GM12878 (cell line): ENCODE data around the gene PRTN3. TPM values are rescaled to one million over a fixed set of nuclear protein-coding genes. Genes with fewer than 3 reads are reported as not detected.

Experiments used
- ATAC-seq: fragments of 200-7000 bp; cut with Tn5 transposase; 3 replicates; pipeline ENCODE4 v1.9.1; 2020; ENCODE audit warnings: mild to moderate bottlenecking, moderate library complexity
- BruUV-seq: library from RNA; stranded (reverse); fragments of 400-500 nt; replicated peaks from 2 replicates; lab custom pipeline; 2021; lab: Mats Ljungman, UMichigan
- CTCF ChIA-PET: fragments of 300-600 bp; sonication (Branson Sonifier 250); formaldehyde crosslinking; extraction: SDS; loops from one replicate; lab custom pipeline; 2021; ENCODE audit warnings: inconsistent platforms; lab: Yijun Ruan, JAX
- POLR2A ChIA-PET: fragments of 350-600 bp; formaldehyde crosslinking; extraction: SDS; loops from one replicate; lab custom pipeline; 2021; ENCODE audit warnings: inconsistent platforms; lab: Charles Lee
- RAD21 ChIA-PET: fragments of 300-600 bp; sonication (Branson Sonifier 250); formaldehyde crosslinking; loops from one replicate; lab custom pipeline; 2023; ENCODE audit warnings: antibody characterized with exemption; ENCODE audit not compliant: unreplicated experiment; lab: Charles Lee
- SMC1A ChIA-PET: fragments of 300-600 bp; sonication (Branson Sonifier 250); formaldehyde crosslinking; loops from one replicate; lab custom pipeline; 2023; ENCODE audit not compliant: unreplicated experiment, uncharacterized antibody; lab: Charles Lee
- DNase-seq: peaks from one replicate; pipeline ENCODE4 v3.0.0-alpha.2; 2011; ENCODE audit warnings: low read depth, low spot score
- FAIRE-seq: peaks from 3 replicates; lab custom pipeline; 2011; peaks lifted over from hg19 to GRCh38; lab: Jason Lieb, UNC
- H2AFZ ChIP-seq: 2 replicates; pipeline ENCODE4 v1.6.0; 2011; ENCODE audit warnings: low read depth, low read length, control low read depth; ENCODE audit not compliant: control insufficient read depth
- H3K27ac ChIP-seq: 2 replicates; pipeline ENCODE4 v1.5.1; 2011; ENCODE audit warnings: control low read depth; ENCODE audit not compliant: control insufficient read depth, insufficient read depth
- H3K27me3 ChIP-seq, 2 experiments: replicated peaks in 1 of 2; 2 replicates each; pipeline versions ENCODE4 v1.6.0 to v1.6.1; 2011; ENCODE audit warnings: low read length in 1 of 2; ENCODE audit not compliant: control insufficient read depth in 2 of 2, insufficient read depth in 2 of 2
- H3K36me3 ChIP-seq, 2 experiments: 2 replicates each; pipeline ENCODE4 v1.5.1; 2011; ENCODE audit warnings: low read length in 1 of 2; ENCODE audit not compliant: control insufficient read depth in 2 of 2, insufficient read depth in 2 of 2
- H3K4me1 ChIP-seq: 2 replicates; pipeline ENCODE4 v1.6.1; 2011; ENCODE audit warnings: mild to moderate bottlenecking, low read length, moderate library complexity, mixed read lengths; ENCODE audit not compliant: control insufficient read depth, insufficient read depth
- H3K4me2 ChIP-seq: 2 replicates; pipeline ENCODE4 v1.6.0; 2011; ENCODE audit warnings: control low read depth; ENCODE audit not compliant: control insufficient read depth, insufficient read depth
- H3K4me3 ChIP-seq: fragments of 200-600 bp; sonication (generic); 2 replicates; pipeline ENCODE4 v1.5.1; 2016
- H3K79me2 ChIP-seq: 2 replicates; pipeline ENCODE4 v1.6.0; 2011; ENCODE audit warnings: low read length; ENCODE audit not compliant: control insufficient read depth, insufficient read depth
- H3K9ac ChIP-seq: 2 replicates; pipeline ENCODE4 v1.8.0; 2011; ENCODE audit warnings: low read length, control low read depth, mixed read lengths; ENCODE audit not compliant: control insufficient read depth, insufficient read depth
- H3K9me3 ChIP-seq: replicated peaks from 3 replicates; pipeline ENCODE4 v1.5.1; 2011; ENCODE audit warnings: mild to moderate bottlenecking, low read length; ENCODE audit not compliant: control insufficient read depth, insufficient read depth
- H4K20me1 ChIP-seq: 2 replicates; pipeline ENCODE4 v1.6.0; 2011; ENCODE audit not compliant: control insufficient read depth, insufficient read depth
- ASH2L ChIP-seq: fragments of 300-600, 200-600 bp; sonication (generic); IDR thresholded peaks from 2 replicates; pipeline ENCODE4 v1.6.1; 2017; ENCODE audit warnings: low read depth, mild to moderate bottlenecking, borderline replicate concordance
- BMI1 ChIP-seq: fragments of 450-650 bp; IDR thresholded peaks from 2 replicates; pipeline ENCODE4 v1.6.1; 2016; ENCODE audit warnings: mild to moderate bottlenecking, moderate library complexity, borderline replicate concordance
- CEBPB ChIP-seq, 2 experiments: fragments of 150-350 bp in 1 of 2; IDR thresholded peaks; 2 replicates each; pipeline ENCODE4 v1.6.1; 2012 to 2014; ENCODE audit warnings: low read depth in 2 of 2, low read length in 2 of 2, borderline replicate concordance in 1 of 2, inconsistent platforms in 1 of 2
- FOXK2 ChIP-seq: fragments of 450-650 bp; IDR thresholded peaks from 2 replicates; pipeline ENCODE4 v1.6.1; 2017; ENCODE audit warnings: mild to moderate bottlenecking, moderate library complexity
- IRF5 ChIP-seq: fragments of 450-650 bp; IDR thresholded peaks from 2 replicates; pipeline ENCODE4 v1.6.1; 2017; ENCODE audit warnings: borderline replicate concordance
- POLR2AphosphoS2 ChIP-seq: IDR thresholded peaks from 2 replicates; pipeline ENCODE4 v1.6.1; 2011; ENCODE audit warnings: low read depth, mild to moderate bottlenecking, low read length, improper control_type of control experiment, moderate library complexity
- RAD51 ChIP-seq: fragments of 450-650 bp; IDR thresholded peaks from 2 replicates; pipeline ENCODE4 v1.6.1; 2016; ENCODE audit warnings: moderate library complexity, mild to moderate bottlenecking, inconsistent platforms
- RUNX3 ChIP-seq: IDR thresholded peaks from 2 replicates; pipeline ENCODE4 v1.6.1; 2012; ENCODE audit warnings: low read length, inconsistent platforms
- SIN3A ChIP-seq: IDR thresholded peaks from 2 replicates; pipeline ENCODE4 v1.6.1; 2012; ENCODE audit warnings: low read depth, low read length, improper control_type of control experiment
- SMAD5 ChIP-seq: IDR thresholded peaks from 2 replicates; pipeline ENCODE4 v1.6.1; 2016; ENCODE audit warnings: antibody characterized with exemption, low read depth
- TCF3 ChIP-seq: IDR thresholded peaks from 2 replicates; pipeline ENCODE4 v1.6.1; 2012; ENCODE audit warnings: low read depth, mild to moderate bottlenecking, low read length, borderline replicate concordance; ENCODE audit not compliant: insufficient read depth
- YBX1 ChIP-seq: fragments of 450-650 bp; IDR thresholded peaks from 2 replicates; pipeline ENCODE4 v1.6.1; 2016; ENCODE audit warnings: antibody characterized with exemption
- ZBTB4 ChIP-seq: fragments of 450-650 bp; formaldehyde crosslinking; IDR thresholded peaks from 2 replicates; pipeline ENCODE4 v1.4.0; 2022; ENCODE audit warnings: mild to moderate bottlenecking, moderate library complexity
- WGBS: methylation state at CpG from one replicate; pipeline ENCODE4 v1.1.6; 2016; ENCODE audit warnings: low lambda C conversion rate; ENCODE audit not compliant: insufficient replicate concordance, insufficient coverage; ENCODE audit errors: missing lambda C conversion rate; 5-methylcytosine and 5-hydroxymethylcytosine counted together
- in situ Hi-C: fragments of 300-500 bp; cut with MboI; formaldehyde crosslinking; loops from 9 replicates; pipeline ENCODE4 v1.14.3; 2018; ENCODE audit warnings: mixed read lengths
- intact Hi-C: fragments of 100-400 bp; cut with micrococcal nuclease; formaldehyde crosslinking; loops from one replicate; pipeline ENCODE4 v1.14.2; 2022; ENCODE audit not compliant: unreplicated experiment
- polyA plus RNA-seq, 11 experiments: library from polyadenylated mRNA; depleted of rRNA in 4 of 11; unstranded in 6 of 11; stranded (reverse) in 5 of 11; fragments of >200 nt; fragmentation: Nextera tagmentation in 4 of 11; fragmentation: Illumina TruSeq in 1 of 11; extraction: Ambion mirVana in 4 of 11; extraction: Trizol in 1 of 11; gene quantifications; 1 replicate in 1 of 11; 2 replicates in 10 of 11; pipeline versions ENCODE4 v1.2.1 to v1.2.3, GENCODE V29; 2011 to 2016; ENCODE audit warnings: inconsistent platforms in 2 of 11, missing spikeins in 2 of 11, low read depth in 1 of 11
- total RNA-seq, 4 experiments: library from RNA; depleted of rRNA in 3 of 4; stranded (reverse); fragments of >200 nt in 3 of 4; fragmentation: Illumina TruSeq in 1 of 4; extraction: Trizol in 1 of 4; gene quantifications; 2 replicates each; pipeline versions ENCODE4 v1.2.1 to v1.2.3, GENCODE V29; 2013 to 2021
- TF ChIP-seq, protein P1 (sequence below): fragments of 450-650 bp; IDR thresholded peaks from 2 replicates; pipeline ENCODE4 v1.6.1; 2017; ENCODE audit warnings: low read depth, mild to moderate bottlenecking, moderate library complexity

PRTN3 gene
- total and polyA plus RNA-seq, 10 of the 15 experiments (the other 5 are each of a cell fraction or from before 2014, with no cell fraction given) = 0.08 TPM; not detected in 9

- no TSS peak for BruUV-seq
- Histone ChIP-seq H3K27ac (no peak overlapping the region), H2AFZ (no peak overlapping the region), H4K20me1 (no peaks in the 10 kb centered on the region), H3K4me2 (no peak overlapping the region), H3K36me3 (peaks cover 0 to 3% of the 10 kb centered on the region in 2 experiments; a peak in 3 of 4 replicates), H3K9me3 (no peaks in the 10 kb centered on the region; the same call in 2 of the 3 replicates), H3K9ac (no peak overlapping the region), H3K27me3 (no peaks in the 10 kb centered on the region), H3K79me2 (no peaks in the 10 kb centered on the region), H3K4me1 (no peaks in the 10 kb centered on the region), H3K4me3 (no peak overlapping the region)
- FAIRE-seq (no peak), DNase-seq (no peak), ATAC-seq (no peak)
- WGBS = 91% methylated on average over 17 of the region's 30 CpGs
- ChIA-PET RAD21 (no interaction called here), CTCF (no interaction called here), POLR2A (interaction anchor here (0.7 kb wide), 1 partner anchor 208 kb away, joined by 3 read pairs; no protein-coding TSS in a partner anchor), SMC1A (no interaction called here)
- intact Hi-C loops = no loop called here
- in situ Hi-C loops = no loop called here
- TF ChIP-seq CEBPB (IDR thresholded peaks at IDR 0.05; ENCODE audit: borderline replicate concordance in 1 of 2, low read depth in 2 of 2, low read length in 2 of 2) (no peak), BMI1 (no peak), ZBTB4 (CRISPR knock-in tag) (no peak), TCF3 (no peak), SMAD5 (no peak), RUNX3 (no peak), POLR2AphosphoS2 (no peak), YBX1 (no peak), IRF5 (no peak), ASH2L (no peak), RAD51 (no peak), FOXK2 (no peak), SIN3A (no peak)
- TF ChIP-seq, protein P1, sequence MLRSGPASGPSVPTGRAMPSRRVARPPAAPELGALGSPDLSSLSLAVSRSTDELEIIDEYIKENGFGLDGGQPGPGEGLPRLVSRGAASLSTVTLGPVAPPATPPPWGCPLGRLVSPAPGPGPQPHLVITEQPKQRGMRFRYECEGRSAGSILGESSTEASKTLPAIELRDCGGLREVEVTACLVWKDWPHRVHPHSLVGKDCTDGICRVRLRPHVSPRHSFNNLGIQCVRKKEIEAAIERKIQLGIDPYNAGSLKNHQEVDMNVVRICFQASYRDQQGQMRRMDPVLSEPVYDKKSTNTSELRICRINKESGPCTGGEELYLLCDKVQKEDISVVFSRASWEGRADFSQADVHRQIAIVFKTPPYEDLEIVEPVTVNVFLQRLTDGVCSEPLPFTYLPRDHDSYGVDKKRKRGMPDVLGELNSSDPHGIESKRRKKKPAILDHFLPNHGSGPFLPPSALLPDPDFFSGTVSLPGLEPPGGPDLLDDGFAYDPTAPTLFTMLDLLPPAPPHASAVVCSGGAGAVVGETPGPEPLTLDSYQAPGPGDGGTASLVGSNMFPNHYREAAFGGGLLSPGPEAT = no peak
These were observed 42.2 kb downstream of the PRTN3 start for GRCh38 chr19:882871-883497.
